Stimulated activated CD4-positive, alpha-beta T cell treated with anti-CD3 and anti-CD28 coated beads, Interleukin-12 subunit alpha, Interleukin-12 subunit beta, amount 100 ng/mL, for 48 hours (primary cell): ENCODE measurements around the gene RASSF7.

Experiments
- DNase-seq, 3 donors: peaks; one replicate each; pipeline ENCODE4 v3.0.0-alpha.2; 2020; ENCODE audit warnings: low read depth in 2 of 3, low spot score in 1 of 3

The RASSF7 gene

DNA sequence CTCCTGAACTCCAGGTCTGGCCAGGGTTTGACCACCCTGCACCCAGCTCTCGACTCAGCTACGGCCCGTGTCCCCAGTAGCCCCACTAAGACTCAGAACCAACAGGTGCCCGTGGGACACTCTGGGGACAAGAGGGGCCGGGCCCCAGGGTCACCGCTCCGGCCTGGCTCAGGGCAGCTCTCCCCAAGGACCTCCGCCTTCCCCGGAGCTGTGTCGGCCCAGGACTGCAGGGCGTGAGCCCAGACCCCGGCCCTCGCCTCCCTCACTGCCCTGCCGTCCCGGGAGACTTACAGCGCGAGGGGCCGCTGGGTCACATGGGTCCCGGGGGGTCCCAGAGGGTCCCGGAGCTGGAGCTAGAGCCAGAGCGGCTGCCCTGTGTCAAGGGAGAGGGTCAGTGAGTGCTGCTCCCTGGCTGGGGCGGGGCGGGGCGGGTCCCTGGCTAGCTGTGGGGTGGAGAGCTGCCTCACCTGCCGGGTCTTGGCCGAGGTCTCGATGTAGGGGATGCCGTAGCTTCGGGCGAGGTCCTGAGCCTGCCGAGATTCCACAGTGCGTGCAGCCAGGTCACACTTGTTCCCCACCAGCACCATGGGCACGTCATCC, 27.7 kb upstream of the RASSF7 start:
- no peak for DNase-seq

DNA sequence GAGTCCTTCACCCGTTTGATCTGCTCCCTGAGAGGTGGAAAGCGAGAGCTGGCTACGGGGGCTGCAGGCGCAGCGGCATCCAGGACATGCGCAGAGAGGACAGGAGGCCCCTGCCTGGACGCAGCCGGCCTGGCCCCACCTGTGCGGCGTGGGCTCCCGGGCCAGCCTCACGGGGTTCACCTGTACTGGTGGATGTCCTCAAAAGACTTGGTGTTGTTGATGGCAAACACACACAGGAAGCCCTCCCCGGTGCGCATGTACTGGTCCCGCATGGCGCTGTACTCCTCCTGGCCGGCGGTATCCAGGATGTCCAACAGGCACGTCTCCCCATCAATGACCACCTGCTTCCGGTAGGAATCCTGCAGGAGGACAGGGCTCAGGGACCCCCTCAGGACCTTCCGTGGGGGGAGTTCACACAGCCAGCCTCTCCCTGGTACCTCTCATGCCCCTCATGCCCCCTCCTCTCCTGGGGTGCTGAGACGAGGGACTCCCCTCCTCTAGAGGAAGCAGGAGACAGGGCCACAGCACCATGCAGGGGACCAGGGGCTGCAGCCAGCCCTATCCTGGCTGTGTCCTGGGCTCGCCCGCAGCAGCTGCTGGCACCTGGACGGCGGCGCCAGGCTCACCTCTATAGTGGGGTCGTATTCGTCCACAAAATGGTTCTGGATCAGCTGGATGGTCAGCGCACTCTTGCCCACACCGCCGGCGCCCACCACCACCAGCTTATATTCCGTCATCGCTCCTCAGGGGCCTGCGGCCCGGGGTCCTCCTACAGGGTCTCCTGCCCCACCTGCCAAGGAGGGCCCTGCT, 27.0 kb upstream of the RASSF7 start:
- DNase-seq = no peak

DNA sequence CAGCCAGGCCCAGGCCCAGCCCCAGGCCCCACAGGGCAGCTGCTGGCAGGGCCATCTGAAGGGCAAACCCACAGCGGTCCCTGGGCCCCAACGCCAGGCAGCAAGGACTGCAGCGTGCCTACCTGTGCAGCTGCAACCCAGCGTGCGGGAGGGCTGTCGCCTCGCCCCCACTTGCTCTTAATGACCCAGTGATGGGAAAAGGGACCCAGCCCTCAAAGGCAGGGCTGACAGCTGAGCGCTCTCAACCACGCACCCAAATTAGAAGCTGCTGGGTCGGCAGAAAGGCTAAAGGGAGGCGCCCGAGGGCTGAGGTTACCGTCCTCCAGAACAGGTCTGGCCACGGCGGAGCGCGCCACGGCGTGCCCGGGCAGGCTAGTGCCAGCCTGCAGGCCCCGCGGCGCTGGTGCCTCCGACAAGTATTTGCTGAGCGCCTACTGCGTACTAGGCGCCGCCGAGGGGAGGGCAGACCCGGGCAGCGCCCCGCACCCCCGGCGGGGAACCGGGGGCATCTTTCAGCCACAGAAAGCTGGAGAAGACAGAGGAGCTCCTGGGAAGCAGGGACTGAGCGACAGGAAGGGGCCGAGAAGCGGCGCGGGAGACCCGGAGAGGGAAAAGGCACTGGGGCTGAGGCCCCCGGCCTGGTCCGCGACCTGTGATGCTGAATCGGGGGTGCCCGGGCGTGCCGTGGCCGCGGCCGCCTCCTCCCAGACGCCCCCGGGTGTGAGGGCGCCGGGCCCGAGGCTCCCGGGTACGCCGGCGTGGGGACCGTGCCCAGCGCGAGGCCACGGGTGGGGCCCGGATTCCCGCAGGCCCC, 26.2 kb upstream of the RASSF7 start:
- DNase-seq = no peak

DNA sequence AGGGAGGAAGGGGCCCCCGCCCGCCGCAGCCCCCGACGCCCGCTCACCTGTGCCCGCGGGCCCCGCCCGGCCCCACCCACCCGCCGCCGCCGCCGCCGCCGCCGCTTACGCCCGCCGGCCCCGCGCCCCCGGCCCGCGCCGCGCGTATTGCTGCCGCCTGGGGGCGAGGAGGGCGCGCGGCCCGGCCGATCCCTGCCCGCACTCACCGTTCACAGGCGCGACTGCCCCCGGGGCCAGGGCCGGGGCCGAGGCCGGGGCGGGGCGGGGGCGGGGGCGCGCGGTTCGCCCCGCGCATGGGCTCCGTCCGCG, 25.6 kb upstream of the RASSF7 start:
- DNase-seq = no peak

DNA sequence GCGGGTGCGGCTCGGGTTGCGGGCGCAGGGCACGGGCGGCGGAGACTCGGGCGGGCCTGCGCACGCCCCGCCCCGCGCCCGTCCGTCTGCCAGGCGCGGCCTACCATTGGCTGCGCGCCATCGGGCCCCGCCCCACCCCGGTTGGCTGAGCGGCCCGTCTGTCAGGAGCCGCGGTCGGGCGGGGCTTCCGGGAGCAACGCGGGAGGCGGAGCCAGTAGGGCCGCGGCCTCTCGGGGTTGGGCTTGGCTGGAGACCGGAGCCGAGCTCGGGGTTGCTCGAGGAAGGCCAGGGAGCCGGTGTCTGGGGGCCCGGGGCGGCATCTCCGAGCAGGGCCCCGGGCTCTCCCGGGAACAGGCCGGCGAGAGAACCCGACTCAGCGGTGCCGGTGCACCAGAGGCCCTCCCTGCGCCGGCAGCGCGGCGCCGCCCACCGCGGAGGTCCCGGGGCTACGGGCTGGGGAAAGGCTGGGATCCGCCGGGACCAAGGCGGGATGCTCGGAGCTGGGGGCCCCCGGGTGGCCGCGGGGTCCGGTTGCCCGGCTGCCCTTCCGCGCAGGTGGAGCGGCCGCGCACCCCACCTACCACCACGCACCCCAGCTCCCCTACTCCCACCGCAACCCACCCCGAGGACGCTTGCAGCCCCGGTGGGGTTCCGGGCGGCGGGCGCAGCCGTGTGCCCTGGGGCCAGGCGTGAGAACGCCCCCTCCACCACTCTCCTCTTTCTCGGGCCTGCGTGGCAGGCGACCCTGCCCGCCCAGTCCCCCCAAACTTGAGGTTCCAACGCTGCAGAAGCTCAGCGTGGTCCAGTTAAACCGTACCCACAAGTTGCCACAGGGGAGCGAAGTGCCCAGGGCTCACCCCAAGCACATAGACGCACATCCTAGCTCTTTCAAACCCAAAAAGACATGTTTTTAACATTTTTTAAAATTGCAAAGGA, 25.0 kb upstream of the RASSF7 start, which contains the start of gene HRAS:
HRAS (minus strand) TSS at position 58 of the 936 bp plus-strand sequence.
- DNase-seq = peak; percentile 87 to 94 (median 90)

DNA sequence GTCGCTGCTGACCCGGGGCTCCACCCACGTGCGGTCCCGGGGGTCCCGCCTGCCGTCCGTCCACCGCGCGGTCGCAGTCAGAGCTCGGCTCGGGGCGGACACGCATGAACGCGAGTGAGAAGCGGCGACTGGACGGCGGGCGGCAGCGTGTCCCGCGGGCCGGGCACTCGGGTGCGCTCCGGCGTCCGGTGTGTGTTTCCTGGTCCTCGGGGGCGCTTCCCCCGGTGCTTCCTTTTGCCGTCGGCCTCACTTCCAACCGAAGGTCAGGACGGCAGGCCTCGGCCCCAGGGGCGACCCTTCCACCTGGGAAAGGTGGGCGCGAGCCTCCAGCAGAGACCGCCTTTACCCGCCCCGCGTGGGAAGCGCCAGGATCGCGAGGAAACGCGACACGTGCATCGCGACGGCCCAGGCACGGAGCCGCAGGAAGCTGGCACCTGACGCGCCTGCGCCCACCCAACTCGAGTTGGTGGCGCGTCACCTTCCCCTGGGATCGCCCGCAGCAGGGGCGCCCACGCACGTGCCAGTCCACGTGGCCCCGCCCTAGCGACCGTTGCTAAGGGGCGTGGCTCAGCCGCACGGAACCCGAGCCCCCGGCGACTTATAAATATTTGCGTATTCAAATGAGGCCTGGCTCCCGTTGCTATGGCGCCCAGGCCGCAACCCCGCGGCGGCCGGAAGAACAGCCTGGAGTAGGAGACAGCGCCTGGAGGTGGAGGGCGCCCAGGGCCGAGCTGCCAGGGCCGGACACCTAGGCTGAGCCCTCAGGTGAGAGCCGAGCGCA, 23.7 kb upstream of the RASSF7 start, which contains the start of gene LRRC56:
LRRC56 (plus strand) TSS at position 687 of the 781 bp plus-strand sequence. CDS start 3,158 bp downstream, outside the sequence.
- peak; percentile 77 to 85 (median 80) for DNase-seq

DNA sequence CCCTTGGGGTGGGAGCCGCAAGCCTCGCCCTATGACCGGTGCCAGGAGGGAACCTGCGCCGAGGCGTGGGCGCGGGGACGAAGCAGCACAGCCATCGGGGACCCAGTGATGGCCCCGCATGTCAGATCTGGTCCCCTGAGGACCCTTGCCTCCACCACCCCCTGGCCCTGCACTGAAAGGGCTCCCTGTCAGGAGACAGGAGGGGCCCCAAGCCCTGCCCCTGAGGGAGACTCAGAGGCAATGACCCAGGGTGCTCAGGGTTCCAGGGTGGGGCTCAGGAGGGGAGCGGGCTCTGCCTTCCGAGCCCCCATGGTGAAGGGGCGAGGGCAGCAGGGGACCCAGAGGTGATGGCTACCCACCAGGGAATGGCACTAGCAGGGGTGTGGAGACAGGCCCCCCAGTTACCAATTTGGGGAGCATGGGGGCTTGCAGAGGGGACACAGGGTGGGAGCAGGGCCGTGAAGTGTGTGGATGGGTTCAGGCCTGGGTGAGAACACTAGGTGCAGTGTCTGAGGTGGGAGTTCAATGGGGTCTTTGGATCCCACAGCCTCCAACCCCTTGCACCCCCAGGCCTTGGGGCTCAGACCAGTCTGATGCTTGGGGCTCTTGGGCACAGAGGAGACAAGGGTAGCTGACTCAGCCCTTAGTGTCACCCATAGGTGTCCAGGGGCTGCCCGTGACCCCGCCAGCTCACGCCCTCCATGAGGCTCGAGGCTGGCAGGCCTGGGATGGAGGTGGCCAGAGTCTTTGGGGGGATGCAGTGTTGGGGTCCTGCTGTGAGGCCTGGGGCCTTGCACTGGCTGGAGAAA, 22.9 kb upstream of the RASSF7 start:
- no peak for DNase-seq

DNA sequence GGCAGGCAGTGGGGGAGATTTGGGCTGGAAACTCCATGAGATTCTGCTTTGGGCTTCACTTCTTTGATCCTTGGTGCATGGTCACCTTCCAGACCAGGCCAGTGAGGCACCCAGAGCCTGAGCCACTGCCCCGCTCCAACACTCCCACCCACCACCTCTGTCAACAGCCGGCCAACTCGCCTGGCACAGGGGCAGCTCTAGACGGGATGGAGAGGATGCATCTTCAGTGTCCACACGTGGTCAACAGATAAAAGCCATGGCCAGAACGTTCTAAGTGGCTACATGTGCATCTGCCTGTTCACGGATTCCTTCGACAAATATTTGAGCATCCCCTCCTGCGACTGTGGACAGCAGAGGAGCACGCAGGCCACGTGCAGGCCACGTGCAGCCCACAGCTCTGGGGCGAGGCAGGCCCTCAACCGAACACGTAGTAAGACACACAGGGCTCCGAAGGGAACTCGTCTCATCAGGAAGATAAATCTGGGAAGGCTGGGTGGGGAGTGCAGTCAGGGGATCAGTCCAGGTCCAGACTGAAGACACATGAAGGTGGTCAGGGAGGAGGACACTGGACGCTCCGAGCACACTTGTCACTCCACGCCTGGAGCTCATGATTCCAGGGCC, 22.2 kb upstream of the RASSF7 start:
- DNase-seq = no peak

DNA sequence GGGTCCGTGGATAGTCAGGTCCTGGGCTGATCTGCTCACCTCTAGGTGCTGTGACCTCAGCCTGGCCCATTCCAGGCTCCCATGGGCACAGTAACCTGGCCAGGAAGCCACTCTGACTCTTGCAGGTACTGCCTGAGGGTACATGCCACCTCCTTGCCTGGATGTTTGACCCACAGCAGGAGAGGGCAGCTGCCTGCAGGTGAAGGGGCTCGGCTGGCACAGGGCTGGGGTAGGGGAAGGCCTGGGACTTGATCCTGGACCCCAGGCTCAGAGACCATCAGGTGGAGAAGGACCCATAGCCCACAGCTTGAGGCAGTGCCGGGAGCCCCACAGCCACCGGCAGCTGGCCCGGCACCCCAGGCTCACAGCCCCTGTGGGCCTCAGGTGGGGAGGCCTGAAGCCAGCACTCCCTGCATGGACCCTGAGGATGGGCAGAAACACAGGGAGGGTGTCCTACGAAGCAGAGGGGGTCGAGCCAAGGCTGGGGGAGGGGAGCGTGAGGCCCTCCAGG, 20.7 kb upstream of the RASSF7 start:
- DNase-seq = no peak

DNA sequence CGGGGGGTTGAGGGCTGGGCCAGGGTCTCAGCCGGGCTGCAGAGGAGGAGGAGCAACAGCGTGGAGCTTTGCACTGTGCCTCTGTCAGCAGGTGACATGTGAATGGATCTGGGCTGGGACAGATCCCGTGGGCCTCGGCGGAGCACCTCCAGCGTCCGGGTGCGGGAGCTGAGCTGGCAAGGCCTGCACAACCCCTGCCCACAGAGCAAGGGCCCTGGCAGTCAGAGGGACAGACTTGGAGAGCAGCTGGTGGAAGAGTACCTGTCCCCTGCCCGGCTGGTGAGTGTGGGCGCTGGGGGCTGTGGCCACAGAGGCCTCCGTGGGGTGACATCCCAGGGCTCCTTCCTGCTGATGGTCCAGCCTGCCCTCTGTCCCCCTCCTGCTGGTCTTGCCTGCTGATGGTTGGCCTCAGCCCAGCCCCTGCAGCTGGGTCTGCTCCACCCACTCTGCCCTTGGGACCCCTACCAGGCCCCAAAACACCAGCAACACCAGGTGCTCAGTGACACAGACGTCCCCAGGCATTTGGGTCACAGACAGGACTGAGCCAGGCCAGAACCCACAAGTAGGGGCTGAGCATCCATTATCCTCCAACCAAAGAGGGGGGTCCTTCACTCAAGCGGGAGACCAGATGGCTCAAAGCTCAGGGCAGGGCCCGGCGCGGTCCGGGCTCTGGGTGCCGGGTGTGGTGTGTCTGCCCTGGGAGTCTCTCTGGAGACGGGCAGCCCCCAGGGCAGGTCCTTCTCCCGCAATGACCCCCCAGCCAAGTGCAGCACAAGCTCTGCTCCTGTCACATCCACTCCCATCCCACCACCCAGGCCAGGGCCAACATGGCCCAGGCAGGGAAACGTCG, 20.0 kb upstream of the RASSF7 start:
- no peak for DNase-seq

DNA sequence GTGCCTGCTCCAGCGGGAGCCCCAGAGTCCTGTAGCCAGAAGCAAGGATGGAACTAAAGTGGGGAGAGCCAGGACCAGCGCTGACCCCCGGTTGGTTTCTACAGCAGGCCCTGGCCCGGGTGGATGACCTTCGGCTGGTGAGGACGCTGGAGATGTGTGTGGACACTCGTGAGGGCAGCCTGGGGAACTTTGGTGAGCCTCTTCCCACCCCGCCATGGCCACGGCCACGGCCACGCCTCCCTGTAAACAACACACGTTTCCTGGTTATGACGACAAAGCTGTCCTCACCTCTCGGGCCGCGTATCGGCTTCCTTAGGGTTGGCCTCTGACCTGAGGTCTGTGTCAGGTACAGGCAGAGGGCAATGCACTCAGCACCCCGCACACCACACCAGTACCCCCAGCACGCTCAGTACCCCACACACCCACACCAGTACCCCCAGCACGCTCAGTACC, 19.3 kb upstream of the RASSF7 start:
- DNase-seq = no peak

DNA sequence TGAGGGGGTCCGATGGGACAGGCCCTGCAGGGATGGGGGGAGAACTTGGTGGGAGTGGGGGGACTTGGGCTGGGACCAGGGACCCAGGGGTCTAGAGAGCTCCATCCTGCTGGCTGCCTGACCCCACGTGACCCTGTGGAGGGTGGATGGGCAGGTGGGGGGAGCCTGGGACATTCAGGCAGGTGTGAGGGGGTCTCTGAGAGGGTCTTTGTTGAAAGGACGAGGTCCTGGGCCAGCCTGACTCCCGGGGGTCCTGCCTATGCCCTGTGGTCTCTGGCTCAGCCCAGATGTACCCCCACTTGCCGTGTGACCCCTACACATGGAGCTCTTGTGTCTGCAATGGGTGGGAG, 16.0 kb upstream of the RASSF7 start:
- no peak for DNase-seq

DNA sequence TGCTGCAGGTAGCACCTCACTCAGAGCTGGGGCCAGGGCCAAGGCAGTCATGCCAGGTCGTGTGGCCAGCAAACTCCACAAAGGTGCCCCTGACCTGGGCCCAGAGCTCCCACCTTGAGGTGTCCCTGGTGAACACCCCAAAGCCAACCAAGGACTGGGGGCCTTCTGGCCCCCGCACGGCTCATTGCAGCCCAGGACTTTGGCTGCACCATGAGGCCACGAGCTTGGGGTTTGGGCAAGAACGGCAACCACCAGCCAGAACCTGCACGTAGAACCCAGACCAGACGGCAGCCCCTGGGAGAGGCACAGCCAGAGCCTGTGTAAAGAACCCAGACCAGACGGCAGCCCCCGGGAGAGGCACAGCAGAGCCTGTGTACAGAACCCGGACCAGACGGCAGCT, 15.6 kb upstream of the RASSF7 start:
- no peak for DNase-seq

DNA sequence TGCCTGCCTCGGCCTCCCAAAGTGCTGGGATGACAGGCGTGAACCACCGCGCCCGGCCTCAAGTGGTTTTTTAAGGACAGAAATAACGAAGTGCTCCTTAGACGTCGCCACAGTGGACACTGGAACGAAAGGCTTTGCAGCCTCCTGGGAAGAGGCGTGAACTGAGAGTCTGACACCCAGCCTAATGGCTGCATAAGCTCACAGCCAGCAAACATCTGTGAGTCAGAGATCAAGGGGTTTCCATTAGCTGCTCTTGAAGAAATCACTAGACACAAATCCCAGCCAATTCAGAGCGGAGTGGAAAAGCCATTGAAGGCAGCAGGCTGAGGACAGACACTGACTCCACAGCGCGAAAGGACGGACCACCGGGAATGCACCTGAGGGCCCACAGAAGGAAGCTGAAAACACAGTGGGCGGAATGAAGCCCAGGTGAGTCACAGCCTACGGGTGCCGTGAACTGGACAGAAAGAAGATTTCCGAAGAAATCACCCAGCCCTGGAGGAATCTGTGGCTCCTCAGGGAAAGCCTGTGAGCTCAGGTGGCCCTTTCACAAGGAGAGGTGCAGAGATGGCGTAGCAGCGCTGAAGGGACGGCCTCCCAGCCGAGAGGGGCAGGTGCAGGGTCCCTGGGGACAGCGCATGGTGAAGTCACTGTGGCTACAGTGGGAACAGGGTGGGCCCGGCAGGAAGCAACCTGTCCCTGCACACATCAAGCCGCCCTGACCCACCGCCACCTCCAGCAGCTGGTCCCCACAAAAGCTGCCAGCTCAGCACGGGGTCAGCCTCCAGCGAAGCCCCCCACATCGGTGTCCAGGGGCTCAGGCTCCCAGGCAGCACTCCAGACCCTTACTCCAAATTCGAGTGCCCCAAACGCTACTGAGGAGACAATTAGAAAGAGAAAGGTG, 11.8 kb upstream of the RASSF7 start:
- no peak for DNase-seq

DNA sequence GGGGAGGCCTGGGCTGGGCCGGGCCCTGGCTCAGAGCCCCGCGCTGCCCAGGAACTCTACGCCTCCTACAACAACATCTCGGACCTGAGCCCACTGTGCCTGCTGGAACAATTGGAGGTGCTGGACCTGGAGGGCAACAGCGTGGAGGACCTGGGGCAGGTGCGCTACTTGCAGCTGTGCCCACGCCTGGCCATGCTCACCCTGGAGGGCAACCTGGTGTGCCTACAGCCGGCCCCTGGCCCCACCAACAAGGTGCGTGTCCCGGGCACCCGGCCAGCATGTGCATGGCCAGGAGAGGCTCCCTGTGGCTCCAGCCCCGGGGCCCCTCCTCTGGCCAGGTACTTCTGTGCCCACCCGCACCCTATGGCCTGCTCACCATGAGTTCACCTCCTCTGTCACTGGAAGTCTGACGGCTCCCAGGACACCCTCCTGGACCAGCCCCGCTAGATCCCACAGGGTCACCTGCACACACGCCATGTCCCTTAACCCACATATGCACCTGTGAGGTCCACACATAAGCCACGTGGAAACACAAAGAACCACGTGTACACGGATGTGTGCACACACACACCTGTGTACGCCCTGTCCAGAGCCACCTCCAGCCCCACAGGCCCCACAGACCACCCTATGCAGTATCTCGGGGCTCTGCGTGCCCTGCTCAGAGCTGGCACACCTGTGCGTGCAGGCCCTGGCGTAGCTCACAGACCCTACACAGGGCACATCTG, 10.6 kb upstream of the RASSF7 start:
- no peak for DNase-seq

DNA sequence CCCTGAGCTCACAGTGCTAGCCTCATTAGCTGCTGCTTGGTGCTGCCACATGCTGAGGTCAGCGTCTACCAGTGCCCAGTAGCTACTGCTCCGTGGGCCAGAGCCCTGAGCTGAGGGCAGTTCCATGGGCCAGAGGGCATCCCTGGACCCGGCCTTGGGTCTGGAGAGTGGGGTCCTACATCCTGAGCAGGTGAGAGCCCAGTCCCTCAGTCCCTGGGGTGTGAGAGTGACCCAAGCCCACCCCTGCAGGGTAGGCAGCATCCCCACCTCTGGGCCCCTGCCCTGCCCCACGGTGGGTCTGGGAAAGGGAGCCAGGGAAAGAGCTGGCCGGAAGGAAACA, 10.1 kb upstream of the RASSF7 start:
- no peak for DNase-seq
